GM13976 (cell line): Measurements from ENCODE around the gene CHIA.
"Not testable (repeated sequence)": the region's sequence is repeated elsewhere in the genome, so short reads cannot be mapped to it uniquely, and the experiment has no call there.

Source experiments
- DNase-seq: peaks from one replicate; pipeline ENCODE4 v3.0.0; 2012; ENCODE audit warnings: low spot score
- CTCF ChIP-seq: IDR thresholded peaks from 2 replicates; pipeline ENCODE4 v1.5.1; 2012; ENCODE audit warnings: borderline replicate concordance, mild to moderate bottlenecking; ENCODE audit not compliant: insufficient read depth; ENCODE audit errors: extremely low read depth, missing control alignments, control extremely low read depth
- in situ Hi-C: fragments of 300-500 bp; cut with MboI; formaldehyde crosslinking; loops from one replicate; pipeline ENCODE4 v1.12.0; 2022; ENCODE audit warnings: low sequenced_read_pairs, mixed read lengths, inconsistent platforms; ENCODE audit not compliant: unreplicated experiment

Gene CHIA

GRCh38 chr1:111359376-111359775 lies 68.7 kb downstream of the CHIA start:
- DNase-seq, result no peak
- no peak for TF ChIP-seq CTCF
- in situ Hi-C loops, result no loop called here

GRCh38 chr1:111360257-111360656 lies 69.6 kb downstream of the CHIA start:
- DNase-seq, in situ Hi-C loops: not testable (repeated sequence)

GRCh38 chr1:111361761-111362160 lies 71.1 kb downstream of the CHIA start:
- no peak for TF ChIP-seq CTCF
- in situ Hi-C loops, result no loop called here

GRCh38 chr1:111364690-111365089 lies 74.0 kb downstream of the CHIA start:
- no peak for TF ChIP-seq CTCF
- DNase-seq, result no peak
- in situ Hi-C loops, result no loop called here

More at GRCh38 chr1:111361761-111362160, 71.1 kb downstream of the CHIA start:
- DNase-seq, result no peak

GRCh38 chr1:111366256-111366655 lies 75.6 kb downstream of the CHIA start:
- no peak for DNase-seq
- no peak for TF ChIP-seq CTCF
- in situ Hi-C loops, result no loop called here

GRCh38 chr1:111369177-111369576 lies 78.5 kb downstream of the CHIA start:
- TF ChIP-seq CTCF, result no peak
- DNase-seq, result no peak
- in situ Hi-C loops, result no loop called here

GRCh38 chr1:111369645-111370044 lies 79.0 kb downstream of the CHIA start:
- no peak for TF ChIP-seq CTCF
- no peak for DNase-seq
- in situ Hi-C loops, result no loop called here
